GM12878 (cell line): ENCODE data around the gene SLC6A12. TPM values are rescaled to one million over a fixed set of nuclear protein-coding genes. Genes with fewer than 3 reads are reported as not detected.

Experiments used
- ATAC-seq: fragments of 200-7000 bp; cut with Tn5 transposase; 3 replicates; pipeline ENCODE4 v1.9.1; 2020; ENCODE audit warnings: mild to moderate bottlenecking, moderate library complexity
- BruUV-seq: library from RNA; stranded (reverse); fragments of 400-500 nt; replicated peaks from 2 replicates; lab custom pipeline; 2021; lab: Mats Ljungman, UMichigan
- CTCF ChIA-PET: fragments of 300-600 bp; sonication (Branson Sonifier 250); formaldehyde crosslinking; extraction: SDS; loops from one replicate; lab custom pipeline; 2021; ENCODE audit warnings: inconsistent platforms; lab: Yijun Ruan, JAX
- POLR2A ChIA-PET: fragments of 350-600 bp; formaldehyde crosslinking; extraction: SDS; loops from one replicate; lab custom pipeline; 2021; ENCODE audit warnings: inconsistent platforms; lab: Charles Lee
- RAD21 ChIA-PET: fragments of 300-600 bp; sonication (Branson Sonifier 250); formaldehyde crosslinking; loops from one replicate; lab custom pipeline; 2023; ENCODE audit warnings: antibody characterized with exemption; ENCODE audit not compliant: unreplicated experiment; lab: Charles Lee
- SMC1A ChIA-PET: fragments of 300-600 bp; sonication (Branson Sonifier 250); formaldehyde crosslinking; loops from one replicate; lab custom pipeline; 2023; ENCODE audit not compliant: unreplicated experiment, uncharacterized antibody; lab: Charles Lee
- DNase-seq: peaks from one replicate; pipeline ENCODE4 v3.0.0-alpha.2; 2011; ENCODE audit warnings: low read depth, low spot score
- FAIRE-seq: peaks from 3 replicates; lab custom pipeline; 2011; peaks lifted over from hg19 to GRCh38; lab: Jason Lieb, UNC
- H2AFZ ChIP-seq: 2 replicates; pipeline ENCODE4 v1.6.0; 2011; ENCODE audit warnings: low read depth, low read length, control low read depth; ENCODE audit not compliant: control insufficient read depth
- H3K27ac ChIP-seq: 2 replicates; pipeline ENCODE4 v1.5.1; 2011; ENCODE audit warnings: control low read depth; ENCODE audit not compliant: control insufficient read depth, insufficient read depth
- H3K27me3 ChIP-seq, 2 experiments: replicated peaks in 1 of 2; 2 replicates each; pipeline versions ENCODE4 v1.6.0 to v1.6.1; 2011; ENCODE audit warnings: low read length in 1 of 2; ENCODE audit not compliant: control insufficient read depth in 2 of 2, insufficient read depth in 2 of 2
- H3K36me3 ChIP-seq, 2 experiments: 2 replicates each; pipeline ENCODE4 v1.5.1; 2011; ENCODE audit warnings: low read length in 1 of 2; ENCODE audit not compliant: control insufficient read depth in 2 of 2, insufficient read depth in 2 of 2
- H3K4me1 ChIP-seq: 2 replicates; pipeline ENCODE4 v1.6.1; 2011; ENCODE audit warnings: mild to moderate bottlenecking, low read length, moderate library complexity, mixed read lengths; ENCODE audit not compliant: control insufficient read depth, insufficient read depth
- H3K4me2 ChIP-seq: 2 replicates; pipeline ENCODE4 v1.6.0; 2011; ENCODE audit warnings: control low read depth; ENCODE audit not compliant: control insufficient read depth, insufficient read depth
- H3K4me3 ChIP-seq: fragments of 200-600 bp; sonication (generic); 2 replicates; pipeline ENCODE4 v1.5.1; 2016
- H3K79me2 ChIP-seq: 2 replicates; pipeline ENCODE4 v1.6.0; 2011; ENCODE audit warnings: low read length; ENCODE audit not compliant: control insufficient read depth, insufficient read depth
- H3K9ac ChIP-seq: 2 replicates; pipeline ENCODE4 v1.8.0; 2011; ENCODE audit warnings: low read length, control low read depth, mixed read lengths; ENCODE audit not compliant: control insufficient read depth, insufficient read depth
- H3K9me3 ChIP-seq: replicated peaks from 3 replicates; pipeline ENCODE4 v1.5.1; 2011; ENCODE audit warnings: mild to moderate bottlenecking, low read length; ENCODE audit not compliant: control insufficient read depth, insufficient read depth
- H4K20me1 ChIP-seq: 2 replicates; pipeline ENCODE4 v1.6.0; 2011; ENCODE audit not compliant: control insufficient read depth, insufficient read depth
- BRCA1 ChIP-seq: IDR thresholded peaks from 2 replicates; pipeline ENCODE4 v1.6.1; 2011; ENCODE audit warnings: low read depth, low read length, improper control_type of control experiment
- CHD1 ChIP-seq: IDR thresholded peaks from 2 replicates; pipeline ENCODE4 v1.6.1; 2012; ENCODE audit warnings: low read depth, low read length, improper control_type of control experiment
- CHD2 ChIP-seq: IDR thresholded peaks from 2 replicates; pipeline ENCODE4 v1.6.1; 2011; ENCODE audit warnings: low read depth, low read length, improper control_type of control experiment, borderline replicate concordance
- CREB1 ChIP-seq: IDR thresholded peaks from 2 replicates; pipeline ENCODE4 v1.6.1; 2012; ENCODE audit warnings: low read depth, mild to moderate bottlenecking, inconsistent platforms
- ESRRA ChIP-seq: IDR thresholded peaks from 2 replicates; pipeline ENCODE4 v1.6.1; 2012; ENCODE audit warnings: mild to moderate bottlenecking, low read length, improper control_type of control experiment
- HCFC1 ChIP-seq: fragments of 150-350 bp; IDR thresholded peaks from 2 replicates; pipeline ENCODE4 v1.6.1; 2014; ENCODE audit warnings: low read length
- IKZF1 ChIP-seq: fragments of 450-650 bp; conservative IDR thresholded peaks from 2 replicates; pipeline ENCODE4 v1.6.1; 2017; ENCODE audit warnings: antibody characterized with exemption, mild to moderate bottlenecking
- JUND ChIP-seq: IDR thresholded peaks from 2 replicates; pipeline ENCODE4 v1.6.1; 2012; ENCODE audit warnings: low read depth, mild to moderate bottlenecking, low read length, improper control_type of control experiment, moderate library complexity
- NKRF ChIP-seq: fragments of 450-650 bp; conservative IDR thresholded peaks from 2 replicates; pipeline ENCODE4 v1.6.1; 2017; ENCODE audit warnings: mild to moderate bottlenecking, moderate library complexity
- POLR2AphosphoS2 ChIP-seq: IDR thresholded peaks from 2 replicates; pipeline ENCODE4 v1.6.1; 2011; ENCODE audit warnings: low read depth, mild to moderate bottlenecking, low read length, improper control_type of control experiment, moderate library complexity
- POLR2AphosphoS5 ChIP-seq: IDR thresholded peaks from 2 replicates; pipeline ENCODE4 v1.6.1; 2011; ENCODE audit warnings: mild to moderate bottlenecking, low read length, inconsistent platforms
- RB1 ChIP-seq: fragments of 450-650 bp; formaldehyde crosslinking; IDR thresholded peaks from 2 replicates; pipeline ENCODE4 v1.6.1; 2017; ENCODE audit warnings: mild to moderate bottlenecking, borderline replicate concordance
- RBBP5 ChIP-seq: fragments of 200-600 bp; sonication (generic); conservative IDR thresholded peaks from 2 replicates; pipeline ENCODE4 v1.6.1; 2016
- RUNX3 ChIP-seq: IDR thresholded peaks from 2 replicates; pipeline ENCODE4 v1.6.1; 2012; ENCODE audit warnings: low read length, inconsistent platforms
- SIX5 ChIP-seq: IDR thresholded peaks from 2 replicates; pipeline ENCODE4 v1.6.1; 2011; ENCODE audit warnings: mild to moderate bottlenecking, low read depth, low read length, moderate library complexity; ENCODE audit not compliant: severe bottlenecking
- SMAD1 ChIP-seq: fragments of 450-650 bp; IDR thresholded peaks from 2 replicates; pipeline ENCODE4 v1.6.1; 2018; ENCODE audit warnings: mild to moderate bottlenecking, low read depth; ENCODE audit not compliant: partially characterized antibody
- WRNIP1 ChIP-seq: IDR thresholded peaks from 2 replicates; pipeline ENCODE4 v1.6.1; 2011; ENCODE audit warnings: low read depth, low read length, improper control_type of control experiment, borderline replicate concordance
- ZNF622 ChIP-seq: fragments of 450-650 bp; IDR thresholded peaks from 2 replicates; pipeline ENCODE4 v1.6.1; 2017; ENCODE audit warnings: mild to moderate bottlenecking, inconsistent platforms
- ZZZ3 ChIP-seq: IDR thresholded peaks from 2 replicates; pipeline ENCODE4 v1.6.1; 2011; ENCODE audit warnings: low read depth; ENCODE audit not compliant: control insufficient read depth, insufficient read length
- WGBS: methylation state at CpG from one replicate; pipeline ENCODE4 v1.1.6; 2016; ENCODE audit warnings: low lambda C conversion rate; ENCODE audit not compliant: insufficient replicate concordance, insufficient coverage; ENCODE audit errors: missing lambda C conversion rate; 5-methylcytosine and 5-hydroxymethylcytosine counted together
- in situ Hi-C: fragments of 300-500 bp; cut with MboI; formaldehyde crosslinking; loops from 9 replicates; pipeline ENCODE4 v1.14.3; 2018; ENCODE audit warnings: mixed read lengths
- intact Hi-C: fragments of 100-400 bp; cut with micrococcal nuclease; formaldehyde crosslinking; loops from one replicate; pipeline ENCODE4 v1.14.2; 2022; ENCODE audit not compliant: unreplicated experiment
- polyA plus RNA-seq, 11 experiments: library from polyadenylated mRNA; depleted of rRNA in 4 of 11; unstranded in 6 of 11; stranded (reverse) in 5 of 11; fragments of >200 nt; fragmentation: Nextera tagmentation in 4 of 11; fragmentation: Illumina TruSeq in 1 of 11; extraction: Ambion mirVana in 4 of 11; extraction: Trizol in 1 of 11; gene quantifications; 1 replicate in 1 of 11; 2 replicates in 10 of 11; pipeline versions ENCODE4 v1.2.1 to v1.2.3, GENCODE V29; 2011 to 2016; ENCODE audit warnings: inconsistent platforms in 2 of 11, missing spikeins in 2 of 11, low read depth in 1 of 11
- total RNA-seq, 4 experiments: library from RNA; depleted of rRNA in 3 of 4; stranded (reverse); fragments of >200 nt in 3 of 4; fragmentation: Illumina TruSeq in 1 of 4; extraction: Trizol in 1 of 4; gene quantifications; 2 replicates each; pipeline versions ENCODE4 v1.2.1 to v1.2.3, GENCODE V29; 2013 to 2021

Gene SLC6A12
- total and polyA plus RNA-seq, 10 of the 15 experiments (the other 5 are each of a cell fraction or from before 2014, with no cell fraction given) = 0.06 to 0.11 (median 0.07) TPM; not detected in 7

- Histone ChIP-seq H3K27me3 (no peaks in the 10 kb centered on the region; a peak in 3 of 4 replicates), H3K9ac (no peak overlapping the region), H3K4me3 (no peak overlapping the region), H3K4me1 (peaks cover 4% of the 10 kb centered on the region; the same call in 1 of the 2 replicates), H3K36me3 (no peaks in the 10 kb centered on the region), H3K9me3 (no peaks in the 10 kb centered on the region), H2AFZ (no peak overlapping the region), H4K20me1 (no peaks in the 10 kb centered on the region), H3K27ac (no peak overlapping the region), H3K4me2 (no peak overlapping the region), H3K79me2 (no peaks in the 10 kb centered on the region)
- no peak for DNase-seq
- CTCF ChIA-PET = no interaction called here
- POLR2A ChIA-PET = no interaction called here
- ATAC-seq = no peak
- no peak for FAIRE-seq
- TF ChIP-seq RB1 (no peak), RUNX3 (no peak), HCFC1 (no peak), JUND (no peak), CHD2 (no peak), RBBP5 (no peak), POLR2AphosphoS2 (no peak), POLR2AphosphoS5 (no peak), SMAD1 (no peak), CREB1 (no peak), NKRF (no peak), CHD1 (no peak), ESRRA (no peak), ZZZ3 (no peak), BRCA1 (no peak), WRNIP1 (no peak), SIX5 (no peak), ZNF622 (no peak), IKZF1 (no peak)
- RAD21 ChIA-PET = no interaction called here
- in situ Hi-C loops (no loop called here), intact Hi-C loops (no loop called here)
- 26% methylated on average over 14 of the region's 18 CpGs for WGBS
- BruUV-seq = no TSS peak
- SMC1A ChIA-PET = no interaction called here
Measured at GRCh38 chr12:171743-172676, 41.9 kb downstream of the SLC6A12 start.
